GM21515 (cell line): ENCODE data around the gene PPIG.
"Not testable (repeated sequence)": the region's sequence is repeated elsewhere in the genome, so short reads cannot be mapped to it uniquely, and the experiment has no call there.

ENCODE experiments used
- ATAC-seq: cut with Tn5 transposase; IDR thresholded peaks from one replicate; pipeline ENCODE4 v1.9.1; 2021; ENCODE audit not compliant: unreplicated experiment

Gene PPIG

GRCh38 chr2:169590804-169591203 lies 6.7 kb downstream of the PPIG start:
- ATAC-seq: no peak

GRCh38 chr2:169596546-169596945 lies 12.4 kb downstream of the PPIG start:
- ATAC-seq: not testable (repeated sequence)

- ATAC-seq: no peak
These were observed 14.8 kb downstream of the PPIG start for GRCh38 chr2:169598982-169599381.

- ATAC-seq: no peak
These were observed 15.4 kb downstream of the PPIG start for GRCh38 chr2:169599568-169599967.

GRCh38 chr2:169609264-169609663 lies 25.1 kb downstream of the PPIG start:
- ATAC-seq: no peak

GRCh38 chr2:169613876-169614275 lies 29.7 kb downstream of the PPIG start:
- ATAC-seq: no peak

GRCh38 chr2:169615982-169616381 lies 31.8 kb downstream of the PPIG start:
- ATAC-seq: not testable (repeated sequence)

GRCh38 chr2:169619946-169620345 lies 35.8 kb downstream of the PPIG start:
- ATAC-seq: no peak

GRCh38 chr2:169620509-169620908 lies 36.4 kb downstream of the PPIG start:
- ATAC-seq: no peak

GRCh38 chr2:169623235-169623634 lies 39.1 kb downstream of the PPIG start:
- ATAC-seq: no peak

- no peak for ATAC-seq
These were observed 41.6 kb downstream of the PPIG start for GRCh38 chr2:169625781-169626180.

GRCh38 chr2:169636440-169637097 lies 52.4 kb downstream of the PPIG start:
- no peak for ATAC-seq

GRCh38 chr2:169637620-169638019 lies 53.5 kb downstream of the PPIG start:
- no peak for ATAC-seq

GRCh38 chr2:169640104-169640503 lies 56.0 kb downstream of the PPIG start:
- ATAC-seq: no peak

- no peak for ATAC-seq
These were observed 57.3 kb downstream of the PPIG start for GRCh38 chr2:169641464-169641863.

GRCh38 chr2:169644173-169644572 lies 60.0 kb downstream of the PPIG start:
- ATAC-seq: no peak

GRCh38 chr2:169647496-169647895 lies 63.3 kb downstream of the PPIG start:
- ATAC-seq: no peak

- ATAC-seq: no peak
These were observed 65.1 kb downstream of the PPIG start for GRCh38 chr2:169649278-169649677.

GRCh38 chr2:169653636-169654035 lies 69.5 kb downstream of the PPIG start:
- ATAC-seq: no peak

GRCh38 chr2:169656164-169656563 lies 72.0 kb downstream of the PPIG start:
- ATAC-seq: no peak

GRCh38 chr2:169658877-169659276 lies 74.7 kb downstream of the PPIG start:
- no peak for ATAC-seq

- ATAC-seq: no peak
These were observed 75.2 kb downstream of the PPIG start for GRCh38 chr2:169659320-169659719.

- ATAC-seq: no peak
These were observed 77.1 kb downstream of the PPIG start for GRCh38 chr2:169661265-169661664.
